Natural killer cell (primary cell): Measurements from ENCODE around the gene MEST. TPM values are rescaled to one million over a fixed set of nuclear protein-coding genes. Genes with fewer than 3 reads are reported as not detected.

Source experiments
- ATAC-seq, 3 donors: fragments of 150-1000 bp in 2 of 3; fragments of 200-7000 bp in 1 of 3; cut with Tn5 transposase; 1 replicate in 1 of 3; 2 replicates in 2 of 3; pipeline ENCODE4 v1.10.0; 2021; ENCODE audit warnings: mild to moderate bottlenecking in 2 of 3, moderate library complexity in 2 of 3
- DNase-seq, 2 donors: peaks; one replicate each; pipeline versions ENCODE4 v3.0.0 to v3.0.0-alpha.2; 2013 to 2021; ENCODE audit warnings: mixed read lengths in 1 of 2
- H3K27ac ChIP-seq: one replicate; pipeline ENCODE4 v1.5.1; 2013; ENCODE audit warnings: mild to moderate bottlenecking, low read length
- H3K27me3 ChIP-seq: one replicate; pipeline ENCODE4 v1.6.1; 2013; ENCODE audit warnings: low read length; ENCODE audit not compliant: control insufficient read depth, insufficient read depth
- H3K36me3 ChIP-seq: one replicate; pipeline ENCODE4 v1.6.1; 2013; ENCODE audit warnings: low read length; ENCODE audit not compliant: control insufficient read depth, insufficient read depth
- H3K4me1 ChIP-seq: one replicate; pipeline ENCODE4 v1.6.1; 2013; ENCODE audit warnings: low read length; ENCODE audit not compliant: control insufficient read depth, insufficient read depth
- H3K4me3 ChIP-seq: one replicate; pipeline ENCODE4 v1.5.1; 2013; ENCODE audit warnings: low read length
- H3K9me3 ChIP-seq: one replicate; pipeline ENCODE4 v1.6.1; 2013; ENCODE audit warnings: low read length; ENCODE audit not compliant: control insufficient read depth, insufficient read depth
- H3K27ac Mint-ChIP-seq, 2 donors: one replicate each; pipeline ENCODE4 v1.8.0; 2022; ENCODE audit warnings: mild to moderate bottlenecking in 2 of 2, mixed read lengths in 2 of 2, moderate library complexity in 1 of 2
- H3K27me3 Mint-ChIP-seq, 2 donors: one replicate each; pipeline ENCODE4 v1.8.0; 2022; ENCODE audit warnings: low read depth in 2 of 2, mixed read lengths in 2 of 2
- H3K36me3 Mint-ChIP-seq: one replicate; pipeline ENCODE4 v1.8.0; 2022; ENCODE audit warnings: mixed read lengths
- H3K4me1 Mint-ChIP-seq, 2 donors: one replicate each; pipeline ENCODE4 v1.8.0; 2022; ENCODE audit warnings: mixed read lengths in 2 of 2
- H3K4me3 Mint-ChIP-seq: one replicate; pipeline ENCODE4 v1.8.0; 2022; ENCODE audit warnings: mild to moderate bottlenecking, moderate library complexity, mixed read lengths
- H3K9me3 Mint-ChIP-seq, 2 donors: one replicate each; pipeline ENCODE4 v1.8.0; 2022; ENCODE audit warnings: mixed read lengths in 2 of 2
- WGBS: methylation state at CpG from one replicate; pipeline ENCODE4 v1.1.7; 2013; ENCODE audit warnings: missing lambda C conversion rate; ENCODE audit not compliant: insufficient coverage; 5-methylcytosine and 5-hydroxymethylcytosine counted together
- intact Hi-C: fragments of 100-400 bp; cut with micrococcal nuclease; formaldehyde crosslinking; loops from one replicate; pipeline ENCODE4 v1.14.2; 2022
- total RNA-seq, 4 donors: library from RNA; stranded (reverse); fragments of 120-200 nt in 1 of 4; gene quantifications; one replicate each; pipeline versions ENCODE4 v1.2.3 to v1.2.4, GENCODE V29; 2013 to 2022
- TF ChIP-seq, protein P1 (sequence below): fragments of 200-600 bp; IDR thresholded peaks from one replicate; pipeline ENCODE4 v1.8.0; 2022; ENCODE audit warnings: antibody characterized with exemption

MEST gene
- total RNA-seq, 3 donors from 2014 or later (not counting 1 experiment from before 2014, with no cell fraction given) = 0.55 to 2.2 (median 0.70) TPM

- TF ChIP-seq, protein P1, sequence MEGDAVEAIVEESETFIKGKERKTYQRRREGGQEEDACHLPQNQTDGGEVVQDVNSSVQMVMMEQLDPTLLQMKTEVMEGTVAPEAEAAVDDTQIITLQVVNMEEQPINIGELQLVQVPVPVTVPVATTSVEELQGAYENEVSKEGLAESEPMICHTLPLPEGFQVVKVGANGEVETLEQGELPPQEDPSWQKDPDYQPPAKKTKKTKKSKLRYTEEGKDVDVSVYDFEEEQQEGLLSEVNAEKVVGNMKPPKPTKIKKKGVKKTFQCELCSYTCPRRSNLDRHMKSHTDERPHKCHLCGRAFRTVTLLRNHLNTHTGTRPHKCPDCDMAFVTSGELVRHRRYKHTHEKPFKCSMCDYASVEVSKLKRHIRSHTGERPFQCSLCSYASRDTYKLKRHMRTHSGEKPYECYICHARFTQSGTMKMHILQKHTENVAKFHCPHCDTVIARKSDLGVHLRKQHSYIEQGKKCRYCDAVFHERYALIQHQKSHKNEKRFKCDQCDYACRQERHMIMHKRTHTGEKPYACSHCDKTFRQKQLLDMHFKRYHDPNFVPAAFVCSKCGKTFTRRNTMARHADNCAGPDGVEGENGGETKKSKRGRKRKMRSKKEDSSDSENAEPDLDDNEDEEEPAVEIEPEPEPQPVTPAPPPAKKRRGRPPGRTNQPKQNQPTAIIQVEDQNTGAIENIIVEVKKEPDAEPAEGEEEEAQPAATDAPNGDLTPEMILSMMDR = no peak
- no peak for ATAC-seq
Measured at GRCh38 chr7:130488392-130489139, 3.3 kb upstream of the MEST start.

DNA sequence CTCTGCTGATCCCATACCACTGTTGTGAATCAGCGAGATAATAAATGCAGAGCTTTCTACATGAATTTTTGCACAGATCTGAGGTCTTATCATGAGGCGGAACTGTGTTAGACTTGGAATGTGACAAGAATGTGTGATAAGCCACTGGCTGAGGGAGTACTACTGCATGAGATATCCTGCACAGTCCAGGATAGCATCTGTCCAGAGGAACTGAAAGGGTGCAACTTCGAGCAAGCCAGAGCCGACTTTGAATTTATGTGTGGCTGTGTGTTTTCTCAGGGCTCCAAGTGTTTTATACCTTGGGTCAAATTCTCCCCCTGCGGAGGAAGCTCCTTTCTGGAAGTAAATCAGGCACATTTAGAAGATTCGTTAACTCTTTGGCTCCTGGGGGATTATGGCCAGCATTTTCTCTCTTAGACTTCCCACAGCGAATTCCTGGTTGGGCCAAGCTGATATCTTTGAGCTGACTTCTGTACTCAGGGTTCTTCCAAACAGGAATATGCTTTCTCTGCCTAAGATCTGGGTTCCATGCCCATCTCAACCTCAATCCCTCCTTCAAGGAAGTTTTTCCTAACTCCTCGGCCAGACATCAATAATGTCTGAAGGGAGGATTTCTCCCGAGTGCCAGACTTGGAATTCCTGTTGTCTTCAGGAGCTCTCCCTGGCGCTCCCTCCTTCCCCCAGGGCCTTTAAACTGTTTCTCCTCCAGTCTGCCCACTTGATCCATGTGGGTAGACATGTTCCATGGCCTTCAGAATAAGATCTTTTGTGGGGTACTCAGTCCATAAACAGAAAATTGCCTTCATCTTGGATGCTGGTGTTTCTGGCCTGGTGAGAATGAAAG lies 2.5 kb upstream of the MEST start:
- Histone ChIP-seq H3K4me3 (no peak overlapping the region), H3K4me1 (peaks cover 32% of the 10 kb centered on the region), H3K36me3 (no peaks in the 10 kb centered on the region), H3K27ac (no peak overlapping the region), H3K9me3 (peaks cover 3% of the 10 kb centered on the region), H3K27me3 (peaks cover 14% of the 10 kb centered on the region)
- Mint-ChIP-seq H3K9me3 (no peaks in the 10 kb centered on the region), H3K4me1 (peaks cover 24 to 43% of the 10 kb centered on the region in 2 donors), H3K27me3 (peaks cover 54 to 70% of the 10 kb centered on the region in 2 donors), H3K4me3 (no peak overlapping the region), H3K27ac (no peak overlapping the region), H3K36me3 (no peaks in the 10 kb centered on the region)
- WGBS = 92% methylated on average over 10 of the region's 10 CpGs
- TF ChIP-seq, protein P1 = no peak
- DNase-seq (no peak), ATAC-seq (no peak)
- intact Hi-C loops = no loop called here

More at GRCh38 chr7:130488392-130489139, 3.3 kb upstream of the MEST start:
- H3K27ac ChIP-seq = no peak overlapping the region
- intact Hi-C loops = no loop called here
- H3K9me3 Mint-ChIP-seq = no peaks in the 10 kb centered on the region
- H3K4me3 ChIP-seq = no peak overlapping the region
- no peak overlapping the region for H3K27ac Mint-ChIP-seq
- H3K9me3 ChIP-seq = peaks cover 3% of the 10 kb centered on the region
- no peaks in the 10 kb centered on the region for H3K36me3 Mint-ChIP-seq
- H3K4me1 ChIP-seq = peaks cover 32% of the 10 kb centered on the region
- 83% methylated on average over 1 of the region's 7 CpGs for WGBS
- peaks cover 51 to 70% of the 10 kb centered on the region in 2 donors for H3K27me3 Mint-ChIP-seq
- H3K4me1 Mint-ChIP-seq = peaks cover 24 to 43% of the 10 kb centered on the region in 2 donors
- H3K4me3 Mint-ChIP-seq = peak overlapping the region; percentile 58
- no peak for DNase-seq
- peaks cover 14% of the 10 kb centered on the region for H3K27me3 ChIP-seq
- H3K36me3 ChIP-seq = no peaks in the 10 kb centered on the region

DNA sequence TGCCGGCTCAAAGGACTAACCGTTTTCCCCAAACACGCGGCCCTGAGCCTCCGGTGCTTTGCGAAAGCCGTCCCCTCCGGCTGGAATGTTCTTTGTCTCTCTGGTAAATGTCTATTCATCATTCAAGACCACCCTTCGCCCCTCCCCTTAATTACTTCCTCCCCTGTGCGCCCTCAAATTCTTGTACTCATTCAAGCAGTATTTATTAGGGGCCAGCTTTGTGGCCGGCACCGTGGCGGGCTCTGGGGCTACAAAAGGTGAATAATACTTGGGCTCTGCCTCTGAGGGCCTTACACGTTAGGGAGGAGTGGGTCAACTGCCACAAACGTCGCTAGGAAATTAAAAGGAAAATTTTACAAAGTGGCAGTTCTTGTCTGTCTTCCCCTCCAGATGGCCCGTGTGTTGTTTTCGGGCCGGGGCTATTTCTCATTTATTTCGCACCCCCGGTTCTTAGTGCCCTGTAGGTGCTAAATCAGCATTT lies 1.5 kb upstream of the MEST start:
- H3K4me1 ChIP-seq = peaks cover 32% of the 10 kb centered on the region
- Mint-ChIP-seq H3K4me1 (peaks cover 17 to 36% of the 10 kb centered on the region in 2 donors), H3K27ac (no peak overlapping the region), H3K27me3 (peaks cover 52 to 67% of the 10 kb centered on the region in 2 donors), H3K36me3 (no peaks in the 10 kb centered on the region), H3K4me3 (no peak overlapping the region), H3K9me3 (no peaks in the 10 kb centered on the region)
- H3K4me3 ChIP-seq = no peak overlapping the region
- H3K27me3 ChIP-seq = peaks cover 14% of the 10 kb centered on the region
- H3K27ac ChIP-seq = no peak overlapping the region
- H3K9me3 ChIP-seq = peaks cover 3% of the 10 kb centered on the region
- DNase-seq (no peak), ATAC-seq (no peak)
- no peaks in the 10 kb centered on the region for H3K36me3 ChIP-seq
- TF ChIP-seq, protein P1 = no peak
- 63% methylated on average over 21 of the region's 21 CpGs for WGBS
- intact Hi-C loops = no loop called here
